CD4-positive, alpha-beta T cell (primary cell): ENCODE results near the gene DNAH11. TPM values are rescaled to one million over a fixed set of nuclear protein-coding genes. Genes with fewer than 3 reads are reported as not detected.
"Not testable (repeated sequence)": the region's sequence is repeated elsewhere in the genome, so short reads cannot be mapped to it uniquely, and the experiment has no call there.

Source experiments
- ATAC-seq: fragments of 200-7000 bp; cut with Tn5 transposase; one replicate; pipeline ENCODE4 v1.10.0; 2022; ENCODE audit warnings: mild to moderate bottlenecking; ENCODE audit not compliant: poor library complexity
- CTCF ChIA-PET: fragments of 350-600 bp; sonication (Branson Sonifier 250); formaldehyde crosslinking; loops from one replicate; lab custom pipeline; 2021; ENCODE audit warnings: antibody characterized with exemption, inconsistent platforms; lab: Charles Lee
- POLR2A ChIA-PET: fragments of 350-600 bp; sonication (Branson Sonifier 250); formaldehyde crosslinking; loops from one replicate; lab custom pipeline; 2021; ENCODE audit warnings: antibody characterized with exemption, inconsistent platforms; lab: Charles Lee
- DNase-seq, 14 experiments: peaks; one replicate each; pipeline ENCODE4 v3.0.0-alpha.2; 2013 to 2020; ENCODE audit warnings: mixed read lengths in 2 of 14
- H3K27ac ChIP-seq, 2 donors: one replicate each; pipeline versions ENCODE4 v1.5.1 to v1.7.0; 2013; ENCODE audit warnings: low read length in 2 of 2, low read depth in 1 of 2, mild to moderate bottlenecking in 1 of 2
- H3K27me3 ChIP-seq, 2 experiments: 1 replicate in 1 of 2; 2 replicates in 1 of 2; pipeline versions ENCODE4 v1.6.1 to v1.7.0; 2013; ENCODE audit warnings: low read length in 2 of 2, control low read depth in 1 of 2, mild to moderate bottlenecking in 1 of 2, moderate library complexity in 1 of 2; ENCODE audit not compliant: insufficient read depth in 2 of 2, control insufficient read depth in 1 of 2
- H3K36me3 ChIP-seq: one replicate; pipeline ENCODE4 v1.6.1; 2013; ENCODE audit warnings: low read length, control low read depth; ENCODE audit not compliant: insufficient read depth
- H3K4me1 ChIP-seq: one replicate; pipeline ENCODE4 v1.6.1; 2013; ENCODE audit warnings: low read length, control low read depth; ENCODE audit not compliant: insufficient read depth
- H3K4me3 ChIP-seq: one replicate; pipeline ENCODE4 v1.5.1; 2013; ENCODE audit warnings: mild to moderate bottlenecking, low read length, moderate library complexity
- H3K9me3 ChIP-seq, 2 experiments: 1 replicate in 1 of 2; 2 replicates in 1 of 2; pipeline versions ENCODE4 v1.6.1 to v1.7.0; 2013; ENCODE audit warnings: low read length in 2 of 2, mild to moderate bottlenecking in 2 of 2, control low read depth in 1 of 2, moderate library complexity in 1 of 2; ENCODE audit not compliant: control insufficient read depth in 1 of 2, insufficient read depth in 1 of 2
- H3K27ac Mint-ChIP-seq: one replicate; pipeline ENCODE4 v1.8.0; 2020; ENCODE audit warnings: mixed read lengths
- H3K27me3 Mint-ChIP-seq: one replicate; pipeline ENCODE4 v1.8.0; 2021; ENCODE audit warnings: mixed read lengths
- H3K36me3 Mint-ChIP-seq: one replicate; pipeline ENCODE4 v1.8.0; 2021; ENCODE audit warnings: low read depth, mixed read lengths
- H3K4me1 Mint-ChIP-seq: one replicate; pipeline ENCODE4 v1.8.0; 2021; ENCODE audit warnings: low read depth, mixed read lengths
- H3K4me3 Mint-ChIP-seq: one replicate; pipeline ENCODE4 v1.8.0; 2020; ENCODE audit warnings: mild to moderate bottlenecking, mixed read lengths
- H3K9me3 Mint-ChIP-seq: one replicate; pipeline ENCODE4 v1.8.0; 2020; ENCODE audit warnings: mixed read lengths
- intact Hi-C, 2 experiments: fragments of 100-400 bp; cut with DNase I in 1 of 2; cut with micrococcal nuclease in 1 of 2; formaldehyde crosslinking; loops; one replicate each; pipeline versions ENCODE4 v1.15.1 to v1.9.0; 2023 to 2025; cut with DNase I, micrococcal nuclease
- total RNA-seq, 174 experiments: library from RNA in 2 of 174; stranded (reverse) in 2 of 174; gene quantifications; one replicate each; pipeline ENCODE4 v1.2.3 and lab custom pipeline; 2021 to 2026
- TF ChIP-seq, protein P1 (sequence below): fragments of 200-600 bp; IDR thresholded peaks from one replicate; pipeline ENCODE4 v1.8.0; 2022; ENCODE audit warnings: antibody characterized with exemption, mild to moderate bottlenecking

DNAH11 gene
- total RNA-seq, 2 experiments from 2014 or later, result 0.11 TPM; not detected in 1

DNA sequence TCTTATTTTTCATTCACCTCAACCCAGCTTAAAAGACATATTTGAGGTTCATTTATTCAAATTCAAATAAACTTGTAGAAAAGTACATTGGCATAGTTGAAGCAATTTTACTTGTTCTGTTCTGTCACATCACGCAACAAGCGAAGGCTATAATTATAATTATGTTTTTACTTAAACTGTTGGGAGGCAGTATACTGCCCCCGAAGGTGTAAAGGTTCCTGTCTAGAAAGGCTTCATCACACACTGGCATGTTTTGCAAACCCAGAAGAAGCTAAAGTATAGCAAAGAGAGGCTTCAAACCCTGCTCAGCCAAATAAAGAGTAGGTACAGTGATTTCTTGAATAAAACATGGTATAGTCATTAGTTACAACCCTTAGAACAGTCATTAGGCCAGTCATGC is 340.2 kb downstream of the DNAH11 start:
- Histone ChIP-seq H3K4me1 (no peaks in the 10 kb centered on the region), H3K9me3 (no peaks in the 10 kb centered on the region), H3K4me3 (no peak overlapping the region), H3K27me3 (no peaks in the 10 kb centered on the region), H3K27ac (no peak overlapping the region), H3K36me3 (no peaks in the 10 kb centered on the region)
- POLR2A ChIA-PET, result no interaction called here
- DNase-seq (no peak), ATAC-seq (no peak)
- intact Hi-C loops, result no loop called here
- H3K36me3 Mint-ChIP-seq, result no peaks in the 10 kb centered on the region
- TF ChIP-seq, protein P1, sequence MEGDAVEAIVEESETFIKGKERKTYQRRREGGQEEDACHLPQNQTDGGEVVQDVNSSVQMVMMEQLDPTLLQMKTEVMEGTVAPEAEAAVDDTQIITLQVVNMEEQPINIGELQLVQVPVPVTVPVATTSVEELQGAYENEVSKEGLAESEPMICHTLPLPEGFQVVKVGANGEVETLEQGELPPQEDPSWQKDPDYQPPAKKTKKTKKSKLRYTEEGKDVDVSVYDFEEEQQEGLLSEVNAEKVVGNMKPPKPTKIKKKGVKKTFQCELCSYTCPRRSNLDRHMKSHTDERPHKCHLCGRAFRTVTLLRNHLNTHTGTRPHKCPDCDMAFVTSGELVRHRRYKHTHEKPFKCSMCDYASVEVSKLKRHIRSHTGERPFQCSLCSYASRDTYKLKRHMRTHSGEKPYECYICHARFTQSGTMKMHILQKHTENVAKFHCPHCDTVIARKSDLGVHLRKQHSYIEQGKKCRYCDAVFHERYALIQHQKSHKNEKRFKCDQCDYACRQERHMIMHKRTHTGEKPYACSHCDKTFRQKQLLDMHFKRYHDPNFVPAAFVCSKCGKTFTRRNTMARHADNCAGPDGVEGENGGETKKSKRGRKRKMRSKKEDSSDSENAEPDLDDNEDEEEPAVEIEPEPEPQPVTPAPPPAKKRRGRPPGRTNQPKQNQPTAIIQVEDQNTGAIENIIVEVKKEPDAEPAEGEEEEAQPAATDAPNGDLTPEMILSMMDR, result no peak
- no peak overlapping the region for H3K4me3 Mint-ChIP-seq
- no peak overlapping the region for H3K27ac Mint-ChIP-seq
- no peaks in the 10 kb centered on the region for H3K4me1 Mint-ChIP-seq
- no peaks in the 10 kb centered on the region for H3K9me3 Mint-ChIP-seq
- CTCF ChIA-PET, result no interaction called here
- H3K27me3 Mint-ChIP-seq, result no peaks in the 10 kb centered on the region

DNA sequence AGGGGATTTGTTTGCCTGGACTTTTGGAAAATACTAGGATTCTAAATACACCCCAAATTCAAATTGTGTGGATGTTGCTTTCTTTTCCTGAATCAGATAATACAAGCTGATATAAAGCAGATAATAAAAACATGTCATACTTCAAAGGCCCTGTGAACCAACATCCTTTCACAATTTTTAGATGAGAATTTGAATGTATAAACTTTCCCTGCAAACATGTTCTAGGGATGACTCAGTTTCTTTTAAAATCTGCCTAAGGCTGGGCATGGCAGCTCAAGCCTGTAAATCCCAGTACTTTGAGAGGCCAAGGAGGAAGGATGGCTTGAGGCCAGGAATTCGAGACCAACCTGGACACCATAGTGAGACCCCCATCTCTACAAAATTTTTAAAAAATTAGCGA is 340.7 kb downstream of the DNAH11 start:
- H3K36me3 ChIP-seq, H3K27me3 Mint-ChIP-seq, H3K9me3 ChIP-seq, ATAC-seq, H3K27me3 ChIP-seq, POLR2A ChIA-PET, H3K4me1 ChIP-seq, H3K27ac Mint-ChIP-seq, H3K36me3 Mint-ChIP-seq, H3K4me3 ChIP-seq, CTCF ChIA-PET, H3K4me1 Mint-ChIP-seq, intact Hi-C loops, DNase-seq, H3K9me3 Mint-ChIP-seq, H3K27ac ChIP-seq, H3K4me3 Mint-ChIP-seq: not testable (repeated sequence)

DNA sequence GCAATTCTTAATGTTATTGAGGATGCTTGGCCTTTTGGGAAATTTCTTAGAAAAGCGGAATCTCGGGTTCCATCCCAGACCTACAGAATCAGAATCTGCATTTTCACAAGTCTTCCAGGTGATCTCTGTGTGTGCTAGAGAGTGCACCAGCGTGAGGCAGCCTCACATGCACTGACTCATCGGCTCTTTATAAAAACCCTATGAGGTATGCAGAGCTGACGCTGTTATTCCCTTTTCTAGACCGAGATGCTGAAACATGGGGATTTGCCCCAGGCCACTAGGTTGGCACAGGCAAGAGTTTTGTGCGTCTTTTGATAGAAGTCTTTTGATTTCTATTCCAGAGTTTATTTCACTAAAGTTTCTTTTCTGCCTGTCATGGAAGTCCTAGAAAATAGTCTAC is 341.7 kb downstream of the DNAH11 start:
- H3K27me3 Mint-ChIP-seq, result no peaks in the 10 kb centered on the region
- no peak overlapping the region for H3K4me3 Mint-ChIP-seq
- H3K27me3 ChIP-seq, result no peaks in the 10 kb centered on the region
- ChIA-PET POLR2A (no interaction called here), CTCF (no interaction called here)
- TF ChIP-seq, protein P1, result no peak
- no peak for DNase-seq
- no peaks in the 10 kb centered on the region for H3K9me3 ChIP-seq
- no peaks in the 10 kb centered on the region for H3K9me3 Mint-ChIP-seq
- H3K4me1 Mint-ChIP-seq, result no peaks in the 10 kb centered on the region
- ATAC-seq, result no peak
- intact Hi-C loops, result no loop called here
- no peaks in the 10 kb centered on the region for H3K36me3 Mint-ChIP-seq
- no peaks in the 10 kb centered on the region for H3K4me1 ChIP-seq
- no peak overlapping the region for H3K27ac ChIP-seq
- no peaks in the 10 kb centered on the region for H3K36me3 ChIP-seq
- H3K4me3 ChIP-seq, result no peak overlapping the region
- H3K27ac Mint-ChIP-seq, result no peak overlapping the region

DNA sequence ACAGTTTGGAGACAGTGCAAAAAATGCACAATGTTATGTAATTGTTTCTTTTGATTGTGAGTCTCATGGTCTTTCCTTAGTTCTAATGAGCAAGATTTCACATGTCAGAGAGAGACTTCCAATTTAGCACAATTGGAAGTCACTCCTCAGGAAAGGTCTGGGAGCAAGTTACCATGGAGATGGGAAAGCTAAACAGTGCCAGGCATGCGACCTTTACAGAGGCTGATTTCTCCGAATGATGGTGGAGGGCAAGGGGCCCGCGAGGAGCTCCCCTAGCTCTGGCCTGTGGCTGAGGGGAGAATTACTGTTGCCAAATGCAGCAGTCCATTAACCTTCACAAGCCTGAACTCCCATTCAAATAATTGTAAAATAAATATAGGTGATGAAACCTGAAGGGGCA is 343.6 kb downstream of the DNAH11 start:
- Mint-ChIP-seq H3K9me3 (no peaks in the 10 kb centered on the region), H3K36me3 (no peaks in the 10 kb centered on the region), H3K27me3 (no peaks in the 10 kb centered on the region), H3K4me1 (no peaks in the 10 kb centered on the region), H3K27ac (no peak overlapping the region), H3K4me3 (no peak overlapping the region)
- Histone ChIP-seq H3K9me3 (no peaks in the 10 kb centered on the region), H3K27me3 (no peaks in the 10 kb centered on the region), H3K4me1 (no peaks in the 10 kb centered on the region), H3K4me3 (no peak overlapping the region), H3K36me3 (no peaks in the 10 kb centered on the region), H3K27ac (no peak overlapping the region)
- DNase-seq, result no peak
- no peak for ATAC-seq
- ChIA-PET POLR2A (no interaction called here), CTCF (no interaction called here)
- TF ChIP-seq, protein P1, result no peak
- intact Hi-C loops, result no loop called here
